Activated CD4-positive, alpha-beta T cell treated with anti-CD3 and anti-CD28 coated beads, Interleukin-10, Interleukin-2, amounts not matched to agents 100 ng/mL and 50 ng/mL, durations not matched to agents 16 hours and 8 hours (primary cell): ENCODE results near the gene ANKH.
"Not testable (repeated sequence)": the region's sequence is repeated elsewhere in the genome, so short reads cannot be mapped to it uniquely, and the experiment has no call there.

ENCODE experiments used
- DNase-seq: peaks from one replicate; pipeline ENCODE4 v3.0.0-alpha.2; 2020

The ANKH gene

GRCh38 chr5:14853685-14854084 lies 17.9 kb downstream of the ANKH start:
- DNase-seq, result no peak

- DNase-seq, result no peak
Observed at GRCh38 chr5:14852779-14853178, 18.8 kb downstream of the ANKH start.

GRCh38 chr5:14851999-14852526 lies 19.5 kb downstream of the ANKH start:
- DNase-seq, result no peak

DNA sequence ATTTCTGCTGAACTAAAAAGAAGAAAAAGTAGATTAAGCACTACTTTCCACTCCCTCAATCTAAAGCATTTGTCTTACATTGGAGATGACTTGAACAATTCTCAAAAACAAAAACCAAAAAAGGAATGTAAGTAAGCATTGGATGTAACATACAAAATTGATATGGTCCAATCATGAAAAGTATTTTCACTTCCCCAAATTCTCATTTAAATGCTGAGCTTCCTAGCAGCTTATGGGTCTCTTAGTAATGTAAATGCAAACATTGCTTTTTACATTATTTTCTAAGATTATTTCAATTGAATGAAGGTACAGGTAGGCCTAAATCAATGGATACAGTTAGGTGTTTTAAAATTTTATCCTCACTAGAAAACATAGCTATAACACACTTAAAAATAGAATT lies 20.0 kb downstream of the ANKH start:
- DNase-seq, result no peak

DNA sequence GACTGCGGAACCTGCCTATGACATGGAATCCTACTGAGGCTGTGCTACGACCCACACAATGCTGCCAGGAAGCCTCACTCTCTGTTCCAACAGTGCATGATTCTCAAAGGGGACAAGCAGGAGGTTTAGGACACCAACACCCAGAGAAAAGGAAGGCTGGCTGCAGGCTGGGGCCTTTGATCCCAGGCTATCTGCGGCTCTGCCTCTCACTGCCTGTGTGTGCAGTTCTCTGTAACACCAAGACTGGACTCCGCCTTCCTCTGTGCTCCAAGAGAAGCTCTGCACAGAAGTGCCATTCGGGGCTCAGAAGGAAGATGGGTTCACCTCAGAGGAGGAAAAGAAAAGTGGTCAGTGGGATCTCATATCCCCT lies 20.5 kb downstream of the ANKH start:
- no peak for DNase-seq

GRCh38 chr5:14850419-14851049 lies 21.0 kb downstream of the ANKH start:
- no peak for DNase-seq

DNA sequence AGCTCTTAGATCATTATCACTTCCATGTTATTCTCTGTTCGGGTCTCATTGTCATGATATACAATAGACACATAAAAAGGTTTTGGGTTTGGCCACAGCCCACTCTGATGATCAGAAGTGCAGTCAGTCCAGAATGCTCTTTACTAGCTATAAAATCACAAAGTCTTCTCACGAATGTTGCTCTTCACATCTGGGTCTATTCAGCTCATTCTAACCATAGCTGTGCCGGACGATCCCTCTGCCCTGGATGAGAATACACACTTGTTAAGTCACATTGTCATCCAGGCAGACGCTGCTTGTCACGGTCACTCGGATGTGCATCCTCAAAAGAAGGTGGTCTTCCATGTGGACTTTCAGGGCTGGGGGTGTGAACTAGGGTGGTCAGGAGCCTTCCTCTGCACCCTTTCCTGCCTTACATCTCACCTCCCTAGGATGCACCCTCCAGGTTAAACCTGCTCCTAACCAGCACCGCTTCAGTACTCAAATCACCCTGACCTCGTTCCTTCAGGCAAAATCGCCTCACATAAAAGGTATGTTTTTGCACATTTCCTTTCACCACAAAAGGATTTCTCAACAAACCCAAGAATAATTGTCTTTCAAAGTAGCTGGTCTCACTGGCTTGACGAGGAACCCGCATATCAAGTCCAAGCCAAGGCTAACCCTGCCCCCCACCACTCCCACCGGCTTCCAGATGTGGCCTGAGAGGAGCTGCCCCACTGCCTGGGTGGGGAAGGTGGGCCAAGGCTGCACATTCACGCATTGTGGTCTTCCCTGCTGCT lies 21.9 kb downstream of the ANKH start:
- DNase-seq, result no peak

DNA sequence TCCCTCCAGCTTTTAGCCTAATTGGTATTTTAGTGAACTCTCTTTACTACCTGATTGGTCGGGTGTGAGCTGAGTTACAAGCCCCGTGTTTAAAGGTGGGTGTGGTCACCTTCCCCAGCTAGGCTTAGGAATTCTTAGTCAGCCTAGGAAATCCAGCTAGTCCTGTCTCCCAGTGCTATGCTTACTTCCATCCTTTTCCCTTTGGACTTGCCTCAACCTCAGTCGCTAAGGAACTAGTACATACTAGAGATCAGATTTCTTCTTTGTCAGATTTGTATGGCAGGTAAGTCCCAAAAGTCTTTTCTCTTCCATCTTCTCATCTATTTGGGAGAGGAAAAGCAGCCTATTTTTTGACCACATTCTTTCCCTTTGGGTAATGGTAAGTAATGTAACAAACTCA lies 22.6 kb downstream of the ANKH start:
- not testable (repeated sequence) for DNase-seq

DNA sequence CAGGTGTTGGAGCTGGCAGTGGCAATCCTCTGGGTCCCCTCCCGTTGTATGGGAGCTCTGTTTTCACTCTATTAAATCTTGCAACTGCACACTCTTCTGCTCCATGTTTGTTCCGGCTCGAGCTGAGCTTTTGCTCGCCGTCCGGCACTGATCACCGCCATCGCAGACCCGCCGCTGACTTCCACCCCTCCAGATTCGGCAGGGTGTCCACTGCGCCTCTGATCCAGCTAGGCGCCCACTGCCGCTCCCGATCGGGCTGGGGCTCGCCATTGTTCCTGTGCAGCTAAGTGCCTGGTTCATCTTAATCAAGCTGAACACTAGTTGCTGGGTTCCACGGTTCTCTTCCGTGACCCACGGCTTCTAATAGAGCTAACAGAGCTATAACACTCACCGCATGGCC lies 23.2 kb downstream of the ANKH start:
- no peak for DNase-seq

- no peak for DNase-seq
Observed at GRCh38 chr5:14847471-14847870, 24.1 kb downstream of the ANKH start.

- no peak for DNase-seq
Observed at GRCh38 chr5:14842117-14842516, 29.5 kb downstream of the ANKH start.

DNA sequence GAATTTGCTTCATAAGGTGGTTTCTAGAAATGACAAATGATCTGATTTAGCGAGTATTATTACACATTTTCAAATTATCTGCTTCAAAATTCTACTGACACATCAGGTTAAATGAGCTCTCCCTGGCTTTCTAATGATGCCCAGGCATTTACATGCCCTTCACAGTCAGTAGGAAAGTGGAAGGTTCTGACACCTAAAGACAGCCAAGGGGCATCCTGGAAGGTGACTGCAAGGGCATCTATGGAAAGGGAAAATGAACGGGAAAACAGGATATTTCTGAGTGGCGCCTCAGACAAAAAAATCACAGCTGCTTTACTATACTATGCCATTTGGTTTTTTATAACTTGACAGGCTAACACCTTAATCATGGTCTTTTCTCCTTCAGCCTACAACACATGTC lies 31.0 kb downstream of the ANKH start:
- DNase-seq, result no peak

GRCh38 chr5:14838396-14839319 lies 32.9 kb downstream of the ANKH start:
- no peak for DNase-seq

GRCh38 chr5:14837423-14838122 lies 34.0 kb downstream of the ANKH start:
- DNase-seq, result not testable (repeated sequence)

DNA sequence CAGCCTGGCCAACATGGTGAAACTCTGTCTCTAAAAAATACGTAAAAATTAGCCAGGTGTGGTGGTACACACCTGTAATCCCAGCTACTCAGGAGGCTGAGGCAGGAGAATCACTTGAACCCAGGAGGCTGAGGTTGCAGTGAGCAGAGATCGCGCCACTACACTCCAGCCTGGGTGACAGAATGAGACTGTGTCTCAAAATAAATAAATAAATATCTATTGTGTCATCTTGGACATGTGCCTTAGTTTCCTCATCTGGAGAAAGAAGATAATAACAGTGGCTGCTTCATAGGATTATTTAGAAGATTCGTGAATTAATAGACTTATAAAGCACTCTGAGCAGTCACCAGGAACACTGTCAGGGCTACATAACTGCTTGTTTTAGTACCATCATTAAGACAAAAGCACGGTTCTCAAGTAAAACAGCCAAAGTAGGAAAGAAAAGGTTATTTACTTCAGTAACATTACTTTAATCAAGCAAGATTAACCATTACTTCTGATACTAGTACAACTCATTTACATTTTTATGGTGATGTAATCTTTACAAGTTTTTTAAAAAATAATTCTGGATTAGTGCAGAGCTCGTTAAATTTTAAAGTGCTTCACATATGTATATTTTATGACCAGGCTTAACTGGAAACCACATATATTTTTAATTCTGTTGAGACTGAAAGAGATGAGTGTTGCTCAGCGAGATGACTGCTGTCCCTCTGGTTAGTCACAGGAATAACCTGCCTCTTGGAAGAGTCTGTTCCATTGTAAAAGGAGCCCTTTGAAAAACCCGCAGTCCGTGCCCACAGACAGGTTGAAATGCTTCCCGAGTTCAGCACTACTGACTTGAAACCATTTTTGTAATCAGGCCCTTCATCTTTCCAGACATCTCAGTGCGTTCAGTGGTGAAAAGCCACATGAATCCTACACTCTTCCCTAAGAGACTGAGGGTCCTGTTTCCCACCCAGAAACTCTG lies 36.7 kb downstream of the ANKH start:
- no peak for DNase-seq

DNA sequence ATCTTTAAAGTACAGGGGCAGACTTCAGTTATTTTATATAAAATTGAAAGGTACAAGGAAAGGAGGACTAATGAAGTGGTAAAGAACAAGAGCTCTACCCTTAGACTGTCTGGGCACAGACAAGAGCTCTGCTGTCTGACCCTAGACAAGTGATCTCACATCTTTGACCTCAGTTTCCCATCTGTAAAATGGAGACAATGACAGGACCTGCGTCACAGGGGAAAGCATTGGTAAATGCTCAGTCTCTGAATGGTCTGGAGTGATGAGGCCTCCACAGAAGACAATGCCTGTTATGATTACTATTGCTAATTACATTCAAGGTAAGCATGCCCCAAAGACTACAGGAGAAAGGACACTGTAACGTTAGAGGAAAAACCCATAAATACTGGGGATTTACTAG lies 37.5 kb downstream of the ANKH start:
- DNase-seq, result no peak

DNA sequence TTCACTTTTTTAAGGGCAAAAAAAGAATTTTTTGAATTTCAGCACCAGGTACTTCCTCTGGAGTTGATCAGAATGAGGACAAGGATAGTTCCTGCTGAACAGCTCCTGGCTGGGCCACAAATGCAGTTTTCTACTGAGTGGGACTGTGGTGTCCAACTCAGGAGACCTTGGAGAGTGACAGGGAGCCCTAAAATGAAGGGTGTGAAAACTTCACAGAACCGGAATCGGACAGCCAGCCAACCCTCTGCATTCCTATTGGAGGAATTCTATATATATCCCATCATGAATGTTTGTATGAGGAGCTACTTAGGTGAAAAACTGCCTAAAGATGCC lies 40.6 kb downstream of the ANKH start:
- DNase-seq, result no peak

- no peak for DNase-seq
Observed at GRCh38 chr5:14830210-14831005, 41.2 kb downstream of the ANKH start.

DNA sequence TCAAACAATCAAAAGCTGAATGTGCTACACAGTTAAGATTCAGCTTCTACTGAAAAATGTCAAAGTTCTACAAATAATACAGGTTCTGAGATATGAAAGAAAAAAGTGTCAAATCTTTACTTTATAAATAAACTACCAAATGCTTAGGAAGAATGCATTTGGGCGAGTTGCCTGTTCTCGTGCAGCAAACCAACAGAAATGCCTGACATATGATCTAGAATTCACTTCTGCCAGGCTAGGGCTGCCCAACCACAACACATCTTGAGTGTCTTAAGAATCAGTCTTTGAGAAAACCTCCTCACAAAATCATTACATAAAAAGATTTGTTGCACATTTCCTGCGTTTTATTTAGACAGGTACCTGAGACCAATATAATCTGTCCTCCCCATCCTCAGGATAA lies 42.2 kb downstream of the ANKH start:
- DNase-seq, result no peak

DNA sequence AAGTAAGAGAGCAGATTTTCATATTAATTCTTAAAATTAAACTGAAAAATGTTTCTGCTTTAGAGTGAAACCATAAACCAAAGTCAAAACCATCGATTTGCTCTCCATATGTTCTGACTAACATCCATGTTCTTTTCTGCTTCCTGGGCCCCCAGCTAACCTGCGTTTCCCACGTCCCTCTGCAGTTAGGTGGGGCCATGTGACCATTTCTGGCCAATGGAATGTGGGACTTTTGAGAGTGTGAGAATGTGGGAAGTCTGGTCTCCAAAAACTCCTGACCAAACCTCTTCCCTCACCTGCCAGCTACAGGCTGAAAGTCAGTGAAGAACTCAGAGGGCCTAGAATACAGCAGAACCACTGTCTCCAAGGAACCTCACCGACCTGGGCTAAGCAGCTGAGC lies 44.9 kb downstream of the ANKH start:
- DNase-seq, result no peak

DNA sequence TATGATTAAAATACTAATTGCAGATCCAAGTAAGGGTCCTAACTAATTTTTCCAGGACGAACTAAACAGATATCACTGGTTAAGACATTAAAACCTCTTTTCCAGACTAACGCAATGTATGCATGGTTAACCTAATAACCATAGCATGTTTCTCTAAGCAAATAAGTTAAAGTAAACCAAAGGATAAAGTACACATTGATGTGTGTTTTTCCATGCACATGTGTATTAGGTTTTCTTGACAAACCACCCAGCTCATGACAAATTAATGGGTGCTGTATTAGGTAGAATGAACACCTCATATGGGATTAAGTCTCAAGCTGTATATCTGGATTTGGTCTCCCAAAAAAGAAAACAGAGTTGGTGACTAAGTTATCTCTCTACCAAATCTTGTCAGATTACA lies 45.6 kb downstream of the ANKH start:
- no peak for DNase-seq
